Thoracic aorta (tissue), 2 donors: ENCODE measurements around the gene CERT1. TPM values are rescaled to one million over a fixed set of nuclear protein-coding genes. Genes with fewer than 3 reads are reported as not detected.

Source experiments
- ATAC-seq: fragments of 150-250 bp; one replicate; pipeline ENCODE4 v1.8.0; 2017; ENCODE audit warnings: low read depth; ENCODE audit not compliant: insufficient number of reproducible peaks, low FRiP score
- DNase-seq: peaks from one replicate; pipeline ENCODE4 v3.0.0-alpha.2; 2020; ENCODE audit warnings: low spot score
- H3K27ac ChIP-seq, 2 donors: fragments of 200-600 bp; sonication (generic); 1 replicate in 1 of 2; 2 replicates in 1 of 2; pipeline ENCODE4 v1.5.1; 2016; ENCODE audit warnings: mild to moderate bottlenecking in 2 of 2, moderate library complexity in 2 of 2
- H3K27me3 ChIP-seq: fragments of 200-600 bp; sonication (generic); replicated peaks from 2 replicates; pipeline ENCODE4 v1.6.0; 2016; ENCODE audit warnings: mild to moderate bottlenecking; ENCODE audit not compliant: insufficient read depth
- H3K36me3 ChIP-seq: fragments of 200-600 bp; sonication (generic); one replicate; pipeline ENCODE4 v1.5.1; 2016
- H3K4me1 ChIP-seq, 2 donors: fragments of 200-600 bp; sonication (generic); 1 replicate in 1 of 2; 2 replicates in 1 of 2; pipeline versions ENCODE4 v1.5.1 to v1.6.0; 2016; ENCODE audit warnings: low read depth in 2 of 2, mild to moderate bottlenecking in 1 of 2; ENCODE audit not compliant: control insufficient read depth in 1 of 2
- H3K4me3 ChIP-seq: fragments of 200-600 bp; sonication (generic); 2 replicates; pipeline ENCODE4 v1.5.1; 2016; ENCODE audit warnings: mild to moderate bottlenecking
- H3K9me3 ChIP-seq: fragments of 200-600 bp; sonication (generic); 2 replicates; pipeline ENCODE4 v1.5.1; 2016
- total RNA-seq, 2 donors: library from RNA; depleted of rRNA; stranded (reverse); fragments of >200 nt; gene quantifications; one replicate each; pipeline versions ENCODE4 v1.1.0 to v1.2.3, GENCODE V29; 2016
- TF ChIP-seq, protein P1 (sequence below): fragments of 200-600 bp; sonication (generic); IDR thresholded peaks from one replicate; pipeline ENCODE4 v1.5.1; 2019; ENCODE audit warnings: antibody characterized with exemption

Gene CERT1
- total RNA-seq, 2 donors from 2014 or later, result 21.1 to 43.7 TPM

GRCh38 chr5:75341934-75342333 is 169.5 kb downstream of the CERT1 start:
- H3K27me3 ChIP-seq, result no peaks in the 10 kb centered on the region
- H3K4me3 ChIP-seq, result no peak overlapping the region
- no peaks in the 10 kb centered on the region for H3K9me3 ChIP-seq
- no peak overlapping the region for H3K27ac ChIP-seq
- no peak for DNase-seq
- H3K36me3 ChIP-seq, result peaks cover 15% of the 10 kb centered on the region
- TF ChIP-seq, protein P1, sequence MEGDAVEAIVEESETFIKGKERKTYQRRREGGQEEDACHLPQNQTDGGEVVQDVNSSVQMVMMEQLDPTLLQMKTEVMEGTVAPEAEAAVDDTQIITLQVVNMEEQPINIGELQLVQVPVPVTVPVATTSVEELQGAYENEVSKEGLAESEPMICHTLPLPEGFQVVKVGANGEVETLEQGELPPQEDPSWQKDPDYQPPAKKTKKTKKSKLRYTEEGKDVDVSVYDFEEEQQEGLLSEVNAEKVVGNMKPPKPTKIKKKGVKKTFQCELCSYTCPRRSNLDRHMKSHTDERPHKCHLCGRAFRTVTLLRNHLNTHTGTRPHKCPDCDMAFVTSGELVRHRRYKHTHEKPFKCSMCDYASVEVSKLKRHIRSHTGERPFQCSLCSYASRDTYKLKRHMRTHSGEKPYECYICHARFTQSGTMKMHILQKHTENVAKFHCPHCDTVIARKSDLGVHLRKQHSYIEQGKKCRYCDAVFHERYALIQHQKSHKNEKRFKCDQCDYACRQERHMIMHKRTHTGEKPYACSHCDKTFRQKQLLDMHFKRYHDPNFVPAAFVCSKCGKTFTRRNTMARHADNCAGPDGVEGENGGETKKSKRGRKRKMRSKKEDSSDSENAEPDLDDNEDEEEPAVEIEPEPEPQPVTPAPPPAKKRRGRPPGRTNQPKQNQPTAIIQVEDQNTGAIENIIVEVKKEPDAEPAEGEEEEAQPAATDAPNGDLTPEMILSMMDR, result no peak
- peaks cover 0 to 10% of the 10 kb centered on the region in 2 donors for H3K4me1 ChIP-seq
- no peak for ATAC-seq

- ATAC-seq, result no peak
- Histone ChIP-seq H3K4me3 (no peak overlapping the region), H3K9me3 (no peaks in the 10 kb centered on the region), H3K27me3 (no peaks in the 10 kb centered on the region), H3K27ac (no peak overlapping the region), H3K4me1 (peaks cover 4 to 10% of the 10 kb centered on the region in 2 donors), H3K36me3 (peaks cover 8% of the 10 kb centered on the region)
- DNase-seq, result no peak
- TF ChIP-seq, protein P1, result no peak
These were observed 170.5 kb downstream of the CERT1 start for GRCh38 chr5:75340714-75341478.

- Histone ChIP-seq H3K9me3 (no peaks in the 10 kb centered on the region), H3K4me1 (peaks cover 5 to 10% of the 10 kb centered on the region in 2 donors), H3K36me3 (no peaks in the 10 kb centered on the region), H3K27ac (no peak overlapping the region), H3K4me3 (peak overlapping the region; percentile 93), H3K27me3 (no peaks in the 10 kb centered on the region)
- TF ChIP-seq, protein P1, result no peak
- no peak for ATAC-seq
- DNase-seq, result no peak
These were observed 173.0 kb downstream of the CERT1 start for GRCh38 chr5:75338408-75338807.

- Histone ChIP-seq H3K9me3 (no peaks in the 10 kb centered on the region), H3K4me1 (peaks cover 5 to 10% of the 10 kb centered on the region in 2 donors), H3K4me3 (peak overlapping the region; percentile 93), H3K27ac (peak overlapping the region; percentile 78 to 83), H3K27me3 (no peaks in the 10 kb centered on the region), H3K36me3 (no peaks in the 10 kb centered on the region)
- peak; percentile 11 for ATAC-seq
- TF ChIP-seq, protein P1, result no peak
- no peak for DNase-seq
These were observed 173.9 kb downstream of the CERT1 start for GRCh38 chr5:75337366-75338021.

DNA sequence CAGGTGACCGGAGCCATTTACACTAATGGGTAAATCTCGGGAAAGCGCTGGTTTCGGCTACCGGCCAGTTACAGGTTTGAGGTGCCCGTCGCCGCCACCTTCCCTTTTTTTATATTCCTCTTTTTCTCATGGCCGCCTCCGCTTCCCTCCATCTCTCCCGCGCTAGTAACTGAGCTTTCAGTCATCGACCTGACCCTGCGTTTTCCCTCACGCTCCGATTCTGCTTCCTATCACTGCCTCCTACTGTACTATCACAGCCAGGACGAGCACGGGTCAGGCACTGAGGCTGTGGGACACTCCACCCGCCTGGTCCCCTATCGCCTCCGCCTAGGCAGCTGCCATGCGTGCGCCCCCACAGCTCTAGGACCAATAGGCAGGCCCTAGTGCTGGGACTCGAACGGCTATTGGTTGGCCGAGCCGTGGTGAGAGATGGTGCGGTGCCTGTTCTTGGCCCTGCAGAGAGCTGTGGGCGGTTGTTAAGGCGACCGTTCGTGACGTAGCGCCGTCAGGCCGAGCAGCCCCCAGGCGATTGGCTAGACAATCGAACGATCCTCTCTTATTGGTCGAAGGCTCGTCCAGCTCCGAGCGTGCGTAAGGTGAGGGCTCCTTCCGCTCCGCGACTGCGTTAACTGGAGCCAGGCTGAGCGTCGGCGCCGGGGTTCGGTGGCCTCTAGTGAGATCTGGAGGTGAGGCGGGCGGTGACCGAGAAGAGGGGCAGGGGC is 174.7 kb downstream of the CERT1 start, which contains the start of gene HMGCR:
Gene HMGCR, plus strand, starts transcription at position 606 of the 722 bp plus-strand sequence. CDS start 5,386 bp downstream, outside the sequence.
- ATAC-seq (peak; percentile 98), DNase-seq (peak; percentile 95)
- H3K27me3 ChIP-seq, result no peaks in the 10 kb centered on the region
- H3K4me1 ChIP-seq, result peaks cover 5 to 10% of the 10 kb centered on the region in 2 donors
- TF ChIP-seq, protein P1, result no peak
- peak within 1 kb of the TSS; percentile 93 for H3K4me3 ChIP-seq
- no peaks in the 10 kb centered on the region for H3K36me3 ChIP-seq
- peak within 1 kb of the TSS; percentile 78 to 83 for H3K27ac ChIP-seq
- H3K9me3 ChIP-seq, result no peaks in the 10 kb centered on the region
